Erythroblast (primary cell): ENCODE data around the gene JPH4.

Experiments
- GATA1 ChIP-seq: IDR thresholded peaks from 2 replicates; pipeline ENCODE4 v1.6.1; 2011; ENCODE audit warnings: low read depth, mild to moderate bottlenecking, control low read depth, low read length, moderate library complexity
- POLR2A ChIP-seq: IDR thresholded peaks from 2 replicates; pipeline ENCODE4 v1.6.1; 2011; ENCODE audit warnings: mild to moderate bottlenecking, low read length

GRCh38 chr14:23563473-23564180 is 15.0 kb downstream of the JPH4 start:
- peak; percentile 13 for TF ChIP-seq POLR2A
- TF ChIP-seq GATA1: no peak
